H7 (cell line): ENCODE measurements around the gene TTC7B. TPM values are rescaled to one million over a fixed set of nuclear protein-coding genes. Genes with fewer than 3 reads are reported as not detected.
A peak's percentile ranks its signal among the peaks of the same experiment; 100 is the strongest.

Experiments
- DNase-seq: peaks from one replicate; pipeline ENCODE4 v3.0.0; 2012
- H3K27me3 ChIP-seq: 2 replicates; pipeline ENCODE4 v1.6.0; 2011; ENCODE audit warnings: mild to moderate bottlenecking, low read length; ENCODE audit not compliant: control insufficient read depth, insufficient read depth
- H3K36me3 ChIP-seq: replicated peaks from 2 replicates; pipeline ENCODE4 v1.5.1; 2011; ENCODE audit warnings: low read length; ENCODE audit not compliant: control insufficient read depth, insufficient read depth
- H3K4me3 ChIP-seq: 2 replicates; pipeline ENCODE4 v1.5.1; 2011; ENCODE audit warnings: low read depth, mild to moderate bottlenecking, control low read depth, low read length, moderate library complexity; ENCODE audit not compliant: insufficient read depth
- total RNA-seq: library from RNA; depleted of rRNA; stranded (reverse); fragments of >200 nt; shearing (Covaris generic); gene quantifications from 2 replicates; pipeline ENCODE4 v1.2.3, GENCODE V29; 2014; rRNA removed

Gene TTC7B
- total RNA-seq, 1 experiment from 2014 or later = 27.4 TPM

DNA sequence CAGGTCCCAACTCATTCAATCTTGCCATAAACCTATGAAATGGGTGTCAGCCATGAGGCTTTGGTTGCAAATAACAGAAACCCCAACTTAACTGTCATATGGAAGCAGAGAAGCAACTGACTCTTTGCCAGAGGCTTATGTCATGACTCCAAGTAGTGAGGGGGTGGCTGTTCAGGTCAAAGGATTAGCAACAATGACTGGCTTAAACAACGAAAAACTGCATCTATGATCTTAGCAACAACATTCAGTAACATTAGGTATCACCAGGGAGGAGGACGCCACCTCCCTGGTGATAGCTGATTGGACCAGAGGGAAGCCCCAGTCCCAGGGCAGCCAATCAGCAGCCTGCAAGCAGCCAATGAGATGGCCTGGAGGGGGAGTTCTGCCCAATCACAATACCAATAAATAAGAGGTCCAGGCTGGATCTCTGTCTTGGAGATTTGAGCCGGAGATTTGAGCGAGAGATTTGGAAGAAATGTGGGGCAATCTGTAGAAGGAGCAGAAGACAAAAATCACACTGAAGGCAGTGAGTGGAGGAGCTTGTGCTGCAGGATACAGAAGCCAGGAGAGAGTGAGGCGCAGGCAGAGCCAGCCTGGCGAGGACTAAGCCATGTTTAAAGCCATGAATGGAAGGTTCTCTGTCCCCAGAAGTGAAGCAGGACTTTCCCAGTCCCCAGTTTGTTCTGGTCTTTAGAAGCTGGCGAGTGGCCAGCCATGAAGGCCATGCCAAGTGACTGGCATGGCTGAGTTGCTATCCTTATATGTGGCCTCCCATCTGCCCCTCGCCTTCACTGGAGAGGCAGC lies 326.1 kb downstream of the TTC7B start:
- Histone ChIP-seq H3K27me3 (no peaks in the 10 kb centered on the region), H3K36me3 (no peaks in the 10 kb centered on the region), H3K4me3 (no peak overlapping the region)
- peak; percentile 49 for DNase-seq

DNA sequence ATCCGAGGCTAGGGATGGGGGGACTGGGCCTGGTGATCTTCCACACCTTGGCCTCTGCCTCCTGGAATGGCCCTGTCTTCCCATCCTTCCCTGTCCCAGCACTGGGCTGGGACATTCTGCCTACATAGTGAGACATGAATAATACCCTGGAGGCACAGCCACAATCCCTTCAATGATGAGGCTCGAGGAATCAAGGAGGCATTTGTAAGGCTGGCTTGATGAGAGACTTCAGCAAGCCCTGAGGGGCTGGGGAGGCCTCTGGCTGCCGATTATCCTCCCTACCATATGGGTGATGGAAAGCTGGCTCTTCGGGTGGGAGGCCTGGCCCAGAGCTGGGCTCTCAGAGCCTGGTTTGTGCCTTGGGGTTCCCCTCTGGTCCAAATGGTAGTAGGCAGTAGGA lies 326.9 kb downstream of the TTC7B start:
- H3K27me3 ChIP-seq = no peaks in the 10 kb centered on the region
- no peak for DNase-seq
- no peak overlapping the region for H3K4me3 ChIP-seq
- H3K36me3 ChIP-seq = no peaks in the 10 kb centered on the region

DNA sequence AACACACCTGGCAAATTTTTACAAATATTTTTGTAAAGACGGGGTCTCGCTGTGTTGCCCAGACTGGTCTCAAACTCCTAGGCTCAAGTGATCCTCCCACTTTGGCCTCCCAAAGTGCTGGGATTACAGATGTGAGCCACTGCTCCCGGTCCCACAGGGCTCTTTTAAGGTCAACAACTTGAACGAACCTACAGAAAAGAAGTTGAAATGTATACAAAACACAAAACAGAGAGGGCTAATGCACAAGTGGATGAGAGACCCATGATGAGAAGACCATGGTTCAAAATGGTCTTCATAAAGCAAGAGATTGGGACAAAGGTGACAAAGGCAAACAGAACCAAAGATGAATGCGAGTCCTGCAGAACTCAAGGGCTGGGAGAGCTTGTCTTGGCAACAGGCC lies 328.0 kb downstream of the TTC7B start:
- DNase-seq = no peak
- H3K36me3 ChIP-seq = no peaks in the 10 kb centered on the region
- H3K4me3 ChIP-seq = no peak overlapping the region
- no peaks in the 10 kb centered on the region for H3K27me3 ChIP-seq

DNA sequence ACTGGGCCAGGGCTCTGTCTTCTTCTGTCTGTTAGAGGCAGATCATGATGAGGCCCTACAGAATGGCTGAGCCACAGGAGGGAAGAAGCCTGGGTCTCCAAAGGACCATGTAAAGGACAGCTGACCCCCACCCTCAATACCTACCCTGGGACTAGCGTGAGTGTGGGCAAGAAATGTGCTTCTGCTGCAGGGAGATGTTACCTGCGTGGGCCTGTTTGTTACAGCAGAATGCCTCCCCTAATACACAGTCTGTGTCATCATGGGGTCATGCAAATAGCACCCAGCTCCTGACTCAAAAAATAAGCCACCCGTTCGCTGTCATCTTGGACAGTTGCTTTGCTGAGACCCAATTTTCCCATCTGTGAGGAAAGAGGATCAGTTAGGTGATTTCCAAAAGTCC lies 328.8 kb downstream of the TTC7B start:
- no peak overlapping the region for H3K4me3 ChIP-seq
- no peak for DNase-seq
- no peaks in the 10 kb centered on the region for H3K27me3 ChIP-seq
- no peaks in the 10 kb centered on the region for H3K36me3 ChIP-seq

DNA sequence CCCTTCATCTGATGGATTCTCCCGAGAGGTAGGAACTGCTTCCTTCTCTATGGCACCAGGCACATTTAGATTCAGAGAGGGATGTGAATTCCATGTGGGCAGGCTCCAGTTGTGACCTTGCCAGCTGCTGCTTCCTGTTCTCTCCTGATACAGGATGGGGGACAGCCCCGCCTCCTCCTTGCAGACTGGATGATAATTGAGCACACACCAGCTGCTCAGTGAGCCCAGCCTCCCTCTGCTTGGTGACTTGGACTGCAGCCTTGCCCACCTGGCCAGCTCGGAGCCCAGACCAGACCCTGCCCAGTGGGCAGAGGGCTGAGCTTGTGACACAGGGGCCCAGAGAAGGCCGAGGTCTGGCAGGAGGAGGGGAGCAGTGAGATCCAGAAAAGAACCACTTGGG lies 329.2 kb downstream of the TTC7B start:
- H3K27me3 ChIP-seq = no peaks in the 10 kb centered on the region
- H3K4me3 ChIP-seq = no peak overlapping the region
- peak; percentile 61 for DNase-seq
- H3K36me3 ChIP-seq = no peaks in the 10 kb centered on the region

DNA sequence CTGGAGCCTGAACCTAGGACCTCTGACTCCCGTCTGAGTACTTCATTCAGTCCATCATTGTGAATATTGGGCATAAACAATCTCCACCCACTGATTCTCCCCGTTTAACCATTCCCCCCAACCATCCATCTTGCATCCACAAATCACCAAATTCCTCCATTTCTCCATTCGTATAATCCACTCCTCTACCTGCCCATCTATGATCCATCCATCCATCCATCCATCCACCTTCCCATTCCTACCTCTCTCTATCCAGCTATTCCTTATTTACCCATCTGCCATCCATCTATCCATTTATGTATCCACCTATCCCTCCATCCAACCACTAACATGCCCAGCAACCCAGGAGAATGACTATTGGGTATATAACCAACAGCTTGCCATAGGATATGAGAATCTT lies 331.9 kb downstream of the TTC7B start:
- Histone ChIP-seq H3K36me3 (no peaks in the 10 kb centered on the region), H3K27me3 (no peaks in the 10 kb centered on the region), H3K4me3 (no peak overlapping the region)
- DNase-seq = no peak

DNA sequence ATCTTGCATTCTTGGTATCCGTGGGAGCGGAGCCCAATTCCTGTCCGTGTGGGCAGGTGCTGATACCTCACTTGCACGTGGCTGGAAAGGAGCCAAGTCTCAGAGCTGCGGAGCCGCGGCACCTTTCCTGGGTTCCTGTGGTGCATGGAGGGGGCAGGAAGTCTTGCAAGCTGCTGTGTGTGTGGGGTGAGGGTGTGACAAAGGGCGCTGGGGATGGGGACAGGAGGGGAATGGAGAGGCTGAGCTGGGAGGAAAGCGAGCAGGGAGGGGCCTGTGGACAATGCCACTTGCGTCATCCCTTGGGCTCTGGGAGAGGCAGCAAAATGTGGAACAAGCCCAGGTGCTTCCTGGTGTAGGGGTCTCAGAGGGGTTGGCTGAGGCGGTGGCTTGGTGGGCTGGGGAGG lies 332.7 kb downstream of the TTC7B start:
- Histone ChIP-seq H3K27me3 (no peaks in the 10 kb centered on the region), H3K4me3 (no peak overlapping the region), H3K36me3 (no peaks in the 10 kb centered on the region)
- DNase-seq = peak; percentile 29

DNA sequence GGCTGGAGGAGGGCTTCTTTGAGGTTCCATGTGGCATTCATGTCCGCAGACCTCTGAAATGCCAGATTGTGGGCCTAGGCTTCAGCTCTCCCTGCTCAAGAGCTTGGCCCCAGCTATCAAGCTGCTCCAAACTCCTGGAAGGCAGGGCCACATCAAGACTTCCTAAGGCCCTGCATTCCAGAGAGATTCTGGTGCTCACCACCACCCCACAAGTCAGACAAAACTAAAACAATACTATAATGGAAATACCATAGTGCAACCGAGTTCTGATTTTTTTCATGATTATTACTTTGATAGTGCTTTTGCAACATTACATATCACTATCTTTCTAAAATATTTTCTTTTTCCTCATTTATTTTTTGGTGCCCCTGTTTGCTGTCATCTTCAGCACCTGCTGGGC lies 333.1 kb downstream of the TTC7B start:
- no peak overlapping the region for H3K4me3 ChIP-seq
- no peaks in the 10 kb centered on the region for H3K27me3 ChIP-seq
- DNase-seq = no peak
- H3K36me3 ChIP-seq = no peaks in the 10 kb centered on the region

DNA sequence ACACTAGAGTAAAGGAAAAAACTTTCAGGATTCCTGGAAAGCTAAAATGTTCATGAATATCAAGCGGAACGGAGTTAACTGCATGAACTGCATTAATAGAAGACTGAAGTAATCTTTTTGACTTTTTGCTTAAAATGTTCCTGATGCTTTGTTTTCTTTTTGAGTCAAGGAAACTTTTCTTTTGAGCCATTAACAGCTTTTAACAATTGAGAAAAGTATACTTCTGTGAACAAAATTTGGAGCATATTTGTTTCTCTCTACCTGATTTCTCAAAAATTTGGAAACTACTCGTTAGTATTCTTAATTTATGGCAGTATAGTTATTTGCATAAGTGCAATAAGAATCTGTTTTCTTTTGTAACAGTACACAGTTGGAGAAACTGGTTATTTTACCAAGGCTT lies 340.9 kb downstream of the TTC7B start:
- H3K27me3 ChIP-seq = no peaks in the 10 kb centered on the region
- H3K36me3 ChIP-seq = no peaks in the 10 kb centered on the region
- no peak for DNase-seq
- no peak overlapping the region for H3K4me3 ChIP-seq

Other genes with a start within 250 kb of the TTC7B start
- 1.1 and 1.9 TPM in 2 replicates for gene RPS6KA5, start 244.2 kb upstream of the TTC7B start, total RNA-seq